ENCODE measurements around the gene NBR1.
"Not testable (repeated sequence)": the region's sequence is repeated elsewhere in the genome, so short reads cannot be mapped to it uniquely, and the experiment has no call there.

The NBR1 gene

GRCh38 chr17:43231205-43232020, 60.4 kb downstream of the NBR1 start:
- in situ Hi-C loops (cut with HindIII; ENCODE audit: low pct_ligation_motif_present, low pct_unique_long_range_greater_than_20kb, low sequenced_read_pairs); DNase-seq: not testable (repeated sequence)

DNA sequence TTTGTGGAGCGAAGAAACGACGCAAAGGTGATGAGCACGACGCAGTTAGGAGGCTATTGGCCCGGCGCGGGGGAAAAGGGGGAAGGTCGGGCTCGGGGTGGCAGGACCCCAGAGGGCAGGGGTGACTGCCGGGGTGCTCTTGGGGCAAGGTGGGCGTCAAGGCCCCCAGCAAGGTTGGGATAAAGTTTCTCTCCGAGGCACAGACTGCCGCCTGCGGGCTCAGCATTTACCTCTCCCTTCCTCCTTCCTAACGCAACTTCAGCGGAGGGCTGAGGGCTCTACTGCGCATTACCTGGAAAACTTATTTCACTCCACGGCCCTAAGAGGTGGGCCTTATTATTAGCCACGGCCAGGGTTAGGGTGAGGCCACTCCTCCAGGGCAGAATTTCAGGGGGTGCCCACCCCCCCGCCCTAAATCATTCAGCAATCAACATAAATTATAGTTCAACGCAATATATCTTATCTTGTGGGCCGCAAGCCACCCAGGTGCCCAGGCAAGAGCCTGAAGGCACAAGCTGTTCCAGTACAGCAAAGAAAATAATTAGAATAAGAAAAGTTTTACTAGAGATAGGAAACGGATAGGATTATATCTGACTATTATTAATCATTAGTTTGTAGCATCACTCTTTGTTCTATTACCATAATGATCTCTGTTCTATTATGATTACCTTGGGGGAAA, 61.1 kb downstream of the NBR1 start:
- DNase-seq; in situ Hi-C loops (cut with HindIII; ENCODE audit: low pct_ligation_motif_present, low pct_unique_long_range_greater_than_20kb, low sequenced_read_pairs): not testable (repeated sequence)

DNA sequence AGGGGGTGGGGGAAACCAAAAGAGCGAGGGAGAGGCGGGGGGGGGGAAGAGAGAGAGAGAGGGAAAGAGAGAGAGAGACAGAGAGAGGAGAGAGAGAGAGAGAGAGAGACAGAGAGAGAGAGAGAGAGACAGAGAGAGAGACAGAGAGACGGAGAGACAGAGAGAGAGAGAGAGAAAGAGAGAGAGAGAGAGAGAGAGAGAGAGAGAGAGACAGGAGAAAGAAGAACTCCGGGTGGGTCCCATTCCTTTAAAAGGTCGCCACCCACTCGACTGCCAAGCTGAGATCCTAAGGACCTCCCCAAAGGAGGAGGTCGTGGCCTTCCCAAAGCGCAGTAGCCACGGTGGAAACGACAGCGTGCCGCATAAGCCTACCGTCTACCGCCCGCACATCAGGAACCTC, 62.2 kb downstream of the NBR1 start:
- in situ Hi-C loops (cut with HindIII; ENCODE audit: low pct_ligation_motif_present, low pct_unique_long_range_greater_than_20kb, low sequenced_read_pairs); DNase-seq: not testable (repeated sequence)

DNA sequence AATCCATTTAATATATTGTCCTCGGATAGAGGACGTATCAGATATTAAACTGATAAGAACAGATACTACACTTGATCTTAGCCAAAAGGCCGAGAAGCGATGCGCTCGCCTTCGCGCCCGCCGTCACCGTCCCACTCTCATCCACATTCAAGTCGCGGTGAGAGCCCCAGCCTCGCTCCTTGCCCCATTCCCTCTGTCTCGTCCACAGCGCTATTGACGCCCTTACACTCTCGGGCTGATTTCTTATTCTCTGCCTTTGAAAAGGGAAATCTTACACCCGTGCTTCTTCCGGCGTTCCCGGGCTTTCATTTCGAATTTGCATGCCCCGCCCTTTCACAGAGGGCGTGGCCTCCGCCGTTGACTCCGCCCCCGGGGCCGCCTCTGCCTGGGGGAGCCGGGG, 62.9 kb downstream of the NBR1 start, which contains the start of gene RNU2-1:
Gene RNU2-1, minus strand, starts transcription at position 101 of the 400 bp plus-strand sequence.
- in situ Hi-C loops (cut with HindIII; ENCODE audit: low pct_ligation_motif_present, low pct_unique_long_range_greater_than_20kb, low sequenced_read_pairs); DNase-seq: not testable (repeated sequence)

GRCh38 chr17:43239597-43239996, 68.6 kb downstream of the NBR1 start:
- in situ Hi-C loops (cut with HindIII; ENCODE audit: low pct_ligation_motif_present, low pct_unique_long_range_greater_than_20kb, low sequenced_read_pairs); DNase-seq: not testable (repeated sequence)

DNA sequence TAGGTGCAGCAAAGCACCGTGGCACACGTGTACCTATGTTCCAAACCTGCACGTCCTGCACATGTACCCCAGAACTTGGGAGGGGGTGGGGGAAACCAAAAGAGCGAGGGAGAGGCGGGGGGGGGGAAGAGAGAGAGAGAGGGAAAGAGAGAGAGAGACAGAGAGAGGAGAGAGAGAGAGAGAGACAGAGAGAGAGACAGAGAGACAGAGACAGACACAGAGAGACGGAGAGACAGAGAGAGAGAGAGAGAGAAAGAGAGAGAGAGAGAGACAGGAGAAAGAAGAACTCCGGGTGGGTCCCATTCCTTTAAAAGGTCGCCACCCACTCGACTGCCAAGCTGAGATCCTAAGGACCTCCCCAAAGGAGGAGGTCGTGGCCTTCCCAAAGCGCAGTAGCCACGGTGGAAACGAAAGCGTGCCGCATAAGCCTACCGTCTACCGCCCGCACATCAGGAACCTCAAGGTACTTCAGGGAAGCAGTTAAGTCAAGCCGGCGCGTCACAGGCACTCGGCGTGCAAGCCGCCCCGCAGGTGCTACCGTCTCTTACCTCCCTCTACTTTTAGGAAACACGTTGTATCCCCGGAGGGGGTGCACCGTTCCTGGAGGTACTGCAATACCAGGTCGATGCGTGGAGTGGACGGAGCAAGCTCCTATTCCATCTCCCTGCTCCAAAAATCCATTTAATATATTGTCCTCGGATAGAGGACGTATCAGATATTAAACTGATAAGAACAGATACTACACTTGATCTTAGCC, 69.8 kb downstream of the NBR1 start:
- DNase-seq; in situ Hi-C loops (cut with HindIII; ENCODE audit: low pct_ligation_motif_present, low pct_unique_long_range_greater_than_20kb, low sequenced_read_pairs): not testable (repeated sequence)

GRCh38 chr17:43246456-43246855, 75.4 kb downstream of the NBR1 start:
- in situ Hi-C loops (cut with HindIII; ENCODE audit: low pct_ligation_motif_present, low pct_unique_long_range_greater_than_20kb, low sequenced_read_pairs); DNase-seq: not testable (repeated sequence)

Data from ACHN (cell line).